DLD1 (cell line): ENCODE data around the gene EZR.
"Not testable (repeated sequence)": the region's sequence is repeated elsewhere in the genome, so short reads cannot be mapped to it uniquely, and the experiment has no call there.

Experiments
- in situ Hi-C: cut with HindIII; loops from 2 replicates; pipeline ENCODE4 v1.10.0; 2017; ENCODE audit warnings: low sequenced_read_pairs

Gene EZR

GRCh38 chr6:158801655-158802294 is 17.4 kb downstream of the EZR start:
- in situ Hi-C loops = loop anchor here (10.0 kb wide), 1 partner anchor 173 kb away; no protein-coding TSS in a partner anchor

DNA sequence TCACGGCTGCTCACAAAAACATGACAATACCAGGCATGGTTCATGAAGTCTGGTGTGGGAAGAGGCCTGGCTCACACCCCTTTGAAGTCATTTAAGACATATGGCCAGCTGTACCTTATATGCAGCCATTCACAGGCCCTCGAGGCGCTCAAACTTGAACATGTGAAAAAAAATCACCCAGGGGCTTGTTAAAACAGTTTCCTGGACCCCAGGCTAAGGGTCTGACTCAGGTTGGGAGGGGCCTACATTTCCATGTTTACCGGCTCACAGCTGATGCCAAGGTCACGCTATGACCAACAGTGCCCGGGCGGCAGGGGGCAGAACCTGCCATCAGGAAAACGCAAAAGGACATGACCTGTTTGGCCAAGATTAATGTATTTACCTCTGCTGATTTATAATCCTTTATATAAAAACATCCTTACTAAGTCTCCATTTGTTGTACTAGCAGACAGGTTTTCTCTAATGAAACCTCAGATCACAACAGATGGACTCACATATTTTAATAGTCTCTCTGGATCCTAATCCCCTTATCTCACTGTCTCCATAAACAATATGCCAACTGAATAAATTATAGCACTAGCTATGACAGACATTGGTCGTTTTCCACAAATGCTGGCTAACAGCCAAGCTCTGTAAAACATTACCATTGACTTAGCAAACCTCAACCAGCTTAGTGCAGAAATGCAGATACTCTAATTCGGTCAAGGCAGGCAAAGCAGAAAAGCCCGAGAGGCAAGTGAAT is 19.9 kb downstream of the EZR start:
- in situ Hi-C loops = no loop called here

- in situ Hi-C loops = no loop called here
Observed at GRCh38 chr6:158798311-158798710, 20.9 kb downstream of the EZR start.

DNA sequence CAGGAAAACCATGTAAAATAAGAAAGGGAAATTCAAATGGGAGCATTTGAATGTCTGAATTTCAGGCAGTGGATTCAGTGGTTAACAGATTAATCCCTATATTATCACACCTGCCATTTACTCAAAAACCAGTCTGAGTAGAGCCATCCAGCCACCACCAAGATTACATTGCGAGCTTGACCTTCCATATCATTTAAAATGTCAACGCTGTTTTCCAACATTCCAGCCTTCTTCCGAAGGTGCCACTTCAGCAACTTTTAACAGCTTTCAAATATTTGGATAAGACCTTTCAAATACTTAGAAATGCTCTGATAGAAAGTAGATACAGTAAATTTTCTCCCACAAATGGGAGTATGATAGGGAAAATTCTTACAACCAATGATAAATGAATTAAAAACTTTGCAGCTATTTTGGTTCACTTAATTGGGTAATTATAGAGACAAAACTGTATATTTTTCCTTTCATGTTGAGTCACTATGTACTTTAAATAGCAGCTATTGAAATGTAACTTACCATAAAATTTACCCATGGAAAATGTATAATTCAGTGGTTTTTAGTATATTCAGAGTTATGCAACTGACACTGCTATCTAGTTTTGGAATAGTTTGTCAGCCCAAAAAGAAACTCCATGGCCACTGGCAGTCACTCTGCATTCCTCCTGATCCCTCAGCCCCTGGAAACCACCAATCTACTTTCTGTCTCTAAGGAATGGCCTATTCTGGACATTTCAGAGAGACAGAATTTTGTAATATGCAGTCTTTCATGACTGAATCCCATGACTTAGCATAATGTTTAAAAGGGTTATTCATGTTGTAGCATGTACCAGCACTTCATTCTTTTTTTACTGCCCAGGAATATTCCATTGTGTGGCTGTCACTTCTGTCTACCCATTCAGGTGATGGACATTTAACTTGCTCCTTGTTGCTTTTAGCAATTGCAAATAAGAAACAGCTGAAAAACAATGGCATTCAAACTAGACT is 21.5 kb downstream of the EZR start:
- in situ Hi-C loops = no loop called here

GRCh38 chr6:158796353-158796752 is 22.8 kb downstream of the EZR start:
- in situ Hi-C loops = no loop called here

DNA sequence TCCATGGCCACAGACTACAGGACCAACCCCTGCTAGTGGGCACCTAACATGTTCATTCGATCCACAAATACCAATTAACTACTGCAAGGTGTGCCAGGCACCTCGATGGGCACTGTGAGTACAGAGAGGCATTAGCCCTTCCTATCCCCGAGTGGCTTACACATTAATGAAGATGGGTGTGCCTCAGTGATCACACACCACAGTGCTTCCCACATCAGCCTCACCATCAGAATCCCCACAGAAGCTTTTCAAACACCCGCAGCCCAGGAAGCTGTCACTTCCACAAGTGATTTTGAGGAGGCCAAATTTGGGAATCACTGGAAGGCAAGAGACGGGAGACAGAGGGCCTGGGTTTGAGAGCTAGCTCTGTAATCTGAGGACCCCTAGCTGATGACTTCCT is 23.7 kb downstream of the EZR start:
- in situ Hi-C loops = no loop called here

GRCh38 chr6:158793432-158793831 is 25.7 kb downstream of the EZR start:
- in situ Hi-C loops = no loop called here

DNA sequence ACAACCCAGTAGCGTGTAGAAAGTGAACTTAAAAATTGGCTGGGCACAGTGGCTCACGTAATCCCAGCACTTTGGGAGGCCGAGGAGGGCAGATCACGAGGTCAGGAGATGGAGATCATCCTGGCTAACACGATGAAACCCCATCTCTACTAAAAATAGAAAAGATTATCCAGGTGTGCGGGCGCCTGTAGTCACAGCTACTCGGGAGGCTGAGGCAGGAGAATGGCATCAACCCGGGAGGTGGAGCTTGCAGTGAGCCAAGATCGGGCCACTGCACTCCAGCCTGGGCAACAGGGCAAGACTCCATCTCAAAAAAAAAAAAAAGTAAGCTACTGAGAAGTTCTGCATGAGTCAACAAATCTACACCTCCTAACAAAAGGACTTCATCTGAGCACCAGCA is 26.7 kb downstream of the EZR start:
- in situ Hi-C loops = not testable (repeated sequence)

GRCh38 chr6:158791274-158791855 is 27.8 kb downstream of the EZR start:
- in situ Hi-C loops = no loop called here

DNA sequence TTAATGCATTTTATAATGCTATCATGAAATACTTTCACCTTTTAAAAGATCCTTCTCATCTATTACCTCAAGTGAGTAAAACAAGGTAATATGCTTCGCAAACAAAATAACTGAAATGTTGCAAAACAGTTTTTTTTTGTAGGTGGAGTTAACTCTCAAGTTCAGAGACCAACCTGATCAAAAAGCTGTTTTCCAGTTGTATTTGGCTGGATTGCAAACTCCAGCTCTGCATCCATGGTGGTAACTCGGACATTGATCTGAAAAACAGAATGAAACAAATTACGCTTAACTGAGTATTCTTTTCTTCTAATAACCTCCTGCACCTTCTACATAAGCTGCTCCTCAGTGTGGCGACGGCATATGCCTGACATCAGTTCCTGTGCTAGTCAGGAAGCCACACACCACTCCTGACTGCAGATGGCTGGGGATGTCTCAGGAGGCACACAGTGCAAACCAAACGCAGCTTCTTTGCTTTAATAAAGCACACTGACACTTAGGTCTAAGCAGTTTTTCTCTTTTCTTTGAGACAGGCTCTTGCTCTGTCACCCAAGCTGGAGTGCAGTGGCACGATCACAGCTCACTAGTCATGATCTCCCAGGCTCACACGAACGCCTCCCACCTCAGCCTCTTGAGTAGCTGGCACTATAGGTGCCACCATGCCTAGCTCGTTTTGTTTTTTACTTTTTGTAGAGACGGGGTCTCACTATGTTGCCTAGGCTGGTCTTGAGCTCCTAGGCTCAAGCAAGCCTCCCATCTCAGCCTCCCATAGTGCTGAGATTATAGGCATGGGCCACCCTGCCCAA is 29.9 kb downstream of the EZR start:
- in situ Hi-C loops = no loop called here

GRCh38 chr6:158787395-158787794 is 31.8 kb downstream of the EZR start:
- in situ Hi-C loops = no loop called here

DNA sequence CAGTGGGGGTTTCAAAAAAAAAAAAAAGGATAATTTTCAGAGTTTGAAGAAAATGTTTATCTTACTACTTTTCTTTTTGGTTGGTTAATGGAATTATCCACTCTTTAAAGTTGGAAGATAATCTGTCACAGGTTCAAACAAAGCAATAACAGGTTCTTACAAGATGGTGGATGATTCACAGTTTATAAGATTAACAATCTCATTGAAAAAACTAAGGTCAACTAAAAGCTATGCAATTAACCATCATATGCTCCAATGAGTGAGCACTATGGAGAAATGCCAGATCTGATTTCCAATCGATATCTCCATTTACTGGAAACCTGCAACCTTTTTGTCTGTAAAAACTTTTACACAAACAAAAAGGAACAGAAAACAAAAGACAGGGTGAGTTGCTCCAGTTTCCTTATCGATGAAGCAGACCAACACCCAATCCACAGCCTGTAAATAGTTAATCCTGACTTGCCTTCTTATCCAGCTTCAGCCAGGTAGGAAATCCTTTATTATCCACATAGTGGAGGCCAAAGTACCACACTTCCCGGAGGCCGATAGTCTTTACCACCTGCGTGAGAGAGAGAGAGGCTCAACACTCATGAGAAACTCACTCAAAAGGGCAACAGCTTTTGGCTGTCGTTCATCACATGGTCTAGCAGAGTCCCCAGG is 32.4 kb downstream of the EZR start:
- in situ Hi-C loops = no loop called here

DNA sequence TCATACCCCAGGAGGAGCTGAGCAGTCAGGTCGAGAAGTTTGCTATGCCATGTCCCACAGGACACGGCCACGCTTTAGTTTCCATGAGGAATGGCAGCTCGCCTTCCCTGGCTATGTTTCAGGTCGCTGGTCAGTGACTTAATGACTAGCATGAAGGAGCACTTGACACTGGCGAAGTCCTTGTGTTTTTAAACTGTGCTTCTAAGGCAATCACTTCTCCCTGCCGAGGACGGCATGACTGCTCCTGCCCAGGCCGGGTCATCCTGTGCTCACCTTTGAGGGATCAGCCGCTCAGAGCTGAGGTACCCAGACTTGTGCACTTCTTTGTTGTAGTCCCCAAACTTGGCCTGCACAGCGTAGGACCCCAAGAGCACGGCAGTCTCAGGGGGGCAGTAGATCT is 34.1 kb downstream of the EZR start:
- in situ Hi-C loops = no loop called here

DNA sequence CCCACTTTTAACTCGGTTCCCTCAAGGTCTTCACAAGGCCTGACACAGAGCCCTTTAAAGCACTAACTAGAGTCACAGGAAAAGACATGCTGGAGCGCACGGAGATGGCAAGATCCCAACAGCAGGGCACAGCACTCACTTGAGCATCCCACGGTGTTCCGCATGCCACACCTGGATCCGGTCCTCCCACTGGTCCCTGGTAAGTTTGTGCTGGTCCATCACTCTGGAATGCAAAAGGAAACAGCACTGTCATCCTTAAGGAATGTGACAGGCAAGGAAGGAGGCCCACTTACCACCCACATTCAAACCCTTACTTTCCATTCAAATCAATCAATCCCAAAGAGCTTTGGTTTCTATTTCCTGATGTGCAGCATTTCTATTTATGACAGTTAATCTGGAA is 34.7 kb downstream of the EZR start:
- in situ Hi-C loops = no loop called here

GRCh38 chr6:158783851-158784250 is 35.3 kb downstream of the EZR start:
- in situ Hi-C loops = no loop called here

DNA sequence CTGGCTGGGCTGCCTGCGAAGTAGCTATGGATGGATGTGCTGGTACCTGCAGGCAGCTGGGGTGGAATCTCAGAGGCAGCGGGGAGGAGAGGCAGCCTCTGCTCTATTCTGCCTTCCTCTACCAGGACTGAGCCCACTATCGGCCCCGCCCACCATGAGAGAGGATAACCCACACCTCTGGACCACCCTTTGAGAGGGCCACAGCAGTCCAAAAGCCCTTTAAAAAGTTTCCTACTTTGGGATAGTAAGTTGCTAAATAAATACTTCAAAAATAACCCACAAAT is 36.1 kb downstream of the EZR start:
- in situ Hi-C loops = no loop called here

- in situ Hi-C loops = no loop called here
Observed at GRCh38 chr6:158782432-158783166, 36.6 kb downstream of the EZR start.

- in situ Hi-C loops = no loop called here
Observed at GRCh38 chr6:158781692-158782373, 37.3 kb downstream of the EZR start.
